HG03521 (cell line): ENCODE data around the gene ZNRF1.

Experiments used
- ATAC-seq: cut with Tn5 transposase; IDR thresholded peaks from one replicate; pipeline ENCODE4 v1.9.1; 2021; ENCODE audit warnings: mild to moderate bottlenecking, moderate library complexity; ENCODE audit not compliant: unreplicated experiment

ZNRF1 gene

DNA sequence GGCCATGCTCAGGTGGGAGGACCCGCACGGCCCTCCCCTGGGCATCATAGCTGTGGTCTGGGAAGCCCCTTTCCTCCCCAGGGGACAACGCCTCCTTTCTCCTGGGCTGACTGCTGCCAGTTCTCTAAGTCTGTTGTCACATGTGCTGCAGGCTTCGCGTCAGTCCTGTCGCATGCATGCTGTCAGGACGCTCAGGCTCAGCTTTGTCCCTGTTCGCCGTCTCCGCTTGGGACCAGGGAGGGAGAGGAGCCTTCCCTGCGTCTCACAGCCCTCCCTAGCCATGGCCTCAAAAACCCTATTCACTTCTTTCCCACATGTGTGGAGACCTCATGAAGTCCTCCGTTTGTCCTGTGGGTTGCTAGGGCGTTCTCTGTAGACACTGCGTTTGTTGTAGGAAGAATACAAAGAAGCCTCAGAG lies 96.4 kb downstream of the ZNRF1 start:
- no peak for ATAC-seq

DNA sequence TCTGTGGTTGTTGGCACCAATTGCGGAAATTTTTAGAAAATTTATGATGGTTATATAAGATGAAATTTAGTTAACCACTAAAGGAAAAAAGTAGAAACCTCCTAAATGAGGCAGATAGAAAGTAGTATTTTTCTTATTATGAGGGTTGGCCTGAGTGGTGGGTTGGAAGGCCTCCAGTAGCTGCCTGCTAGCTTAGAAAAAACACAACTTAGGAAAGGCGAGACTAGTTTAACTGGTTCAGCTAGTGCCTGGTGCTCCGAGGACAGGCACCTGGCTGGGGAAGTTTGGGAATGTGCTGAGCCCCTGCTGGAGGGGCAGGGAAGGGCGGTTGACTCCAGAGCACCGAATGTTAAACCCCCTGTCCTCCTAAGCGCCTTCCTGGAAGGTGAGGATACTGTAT lies 97.8 kb downstream of the ZNRF1 start:
- ATAC-seq, result no peak

DNA sequence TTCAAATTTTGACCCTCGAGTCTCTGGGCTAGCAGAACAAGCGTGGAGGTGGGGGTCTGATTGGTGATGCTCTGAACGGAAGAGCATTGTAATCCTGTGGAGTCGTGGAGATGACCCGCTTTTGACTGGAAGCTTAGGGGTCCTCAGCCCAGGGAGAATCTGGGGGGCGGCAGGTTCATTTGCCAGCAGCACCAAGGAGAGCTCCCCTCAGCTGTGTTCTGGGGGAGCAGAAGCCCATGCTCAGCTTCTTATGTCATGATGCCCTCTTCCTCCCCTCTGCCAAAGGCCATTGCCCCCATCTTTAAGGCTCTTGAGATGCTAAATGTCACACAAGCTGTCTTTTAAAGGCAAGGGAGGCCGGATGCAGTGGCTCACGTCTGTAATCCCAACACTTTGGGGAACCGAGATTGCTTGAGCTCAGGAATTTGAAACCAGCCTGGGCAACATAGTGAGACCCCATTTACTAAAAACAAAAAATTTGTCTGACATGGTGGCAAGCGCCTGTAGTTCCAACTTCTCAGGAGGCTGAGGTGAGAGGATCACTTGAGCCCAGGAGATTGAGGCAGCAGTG lies 98.5 kb downstream of the ZNRF1 start:
- ATAC-seq, result no peak

DNA sequence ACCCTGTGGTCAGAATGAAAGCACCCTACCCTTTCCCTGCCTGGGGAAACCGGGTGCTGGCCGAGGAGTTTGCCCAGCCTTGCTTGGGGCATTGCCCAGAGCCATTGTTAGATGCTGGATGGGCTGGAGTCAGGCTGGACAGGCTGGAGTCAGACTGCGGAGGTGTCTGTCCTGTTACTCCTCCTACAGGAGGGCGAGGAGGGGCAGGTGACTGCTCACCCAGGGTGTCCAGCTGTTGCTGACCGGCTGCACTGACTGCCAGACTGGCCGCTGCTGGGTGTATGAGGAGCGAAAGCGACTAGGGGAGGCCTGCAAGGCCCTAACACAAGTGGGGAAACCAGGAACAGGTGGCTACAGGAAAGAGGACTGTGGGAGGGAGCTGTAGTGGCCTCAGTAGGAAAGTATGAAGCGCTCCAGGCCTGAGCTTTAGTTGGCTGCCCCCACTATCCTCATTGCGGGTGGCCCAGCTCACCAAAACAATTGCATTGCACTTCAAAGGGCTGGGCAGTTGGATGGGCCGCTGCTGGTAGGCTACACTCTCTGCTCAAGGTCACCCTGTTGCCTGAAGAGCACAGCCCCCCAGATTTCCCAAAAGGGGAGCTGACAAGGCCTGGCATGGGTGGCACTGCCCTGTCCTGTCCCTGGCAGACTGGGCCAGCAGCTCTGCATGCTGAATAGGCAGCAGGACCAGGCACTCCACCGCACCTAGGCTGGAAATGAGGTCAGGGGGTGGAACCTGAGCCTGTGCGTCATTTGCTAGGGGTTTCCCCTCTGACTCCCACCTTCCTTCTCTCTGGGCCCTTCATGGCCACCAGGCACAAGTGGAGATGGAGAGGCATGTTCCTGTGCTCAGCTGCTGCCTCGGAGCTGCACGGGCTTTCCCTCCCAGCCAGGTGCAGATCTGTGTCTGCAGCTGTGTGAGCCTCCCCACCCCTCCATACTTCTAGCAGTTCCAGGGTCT lies 99.4 kb downstream of the ZNRF1 start:
- ATAC-seq, result peak; percentile 54

DNA sequence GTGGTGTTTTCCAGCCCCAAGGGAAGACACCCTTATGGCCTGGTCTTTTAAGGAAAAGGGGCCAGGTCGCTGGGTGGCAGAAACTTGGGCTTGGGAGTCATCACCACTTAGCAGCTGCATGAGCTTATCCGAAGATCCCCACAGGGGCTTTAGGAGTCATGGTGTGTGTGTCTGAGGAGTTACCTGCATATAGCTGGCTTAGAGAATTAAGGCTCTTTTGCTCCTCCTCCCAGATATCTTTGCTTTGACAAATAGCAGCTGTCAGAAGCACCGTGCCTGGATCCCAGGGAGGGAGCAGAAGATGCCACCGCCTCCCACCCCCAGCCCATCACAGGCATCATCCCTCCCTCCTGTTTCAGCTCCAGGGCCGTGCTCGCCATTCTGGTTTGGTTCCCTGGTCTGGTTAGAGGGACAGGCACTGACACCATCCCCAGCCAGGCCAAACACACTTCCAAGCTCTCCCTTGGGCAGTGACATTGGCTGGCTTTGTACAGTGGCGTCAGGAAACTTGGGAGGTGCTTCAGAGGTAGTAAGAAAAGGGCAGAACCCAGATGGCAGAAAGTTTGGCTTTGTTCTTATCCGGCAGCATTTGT lies 100.3 kb downstream of the ZNRF1 start:
- no peak for ATAC-seq

DNA sequence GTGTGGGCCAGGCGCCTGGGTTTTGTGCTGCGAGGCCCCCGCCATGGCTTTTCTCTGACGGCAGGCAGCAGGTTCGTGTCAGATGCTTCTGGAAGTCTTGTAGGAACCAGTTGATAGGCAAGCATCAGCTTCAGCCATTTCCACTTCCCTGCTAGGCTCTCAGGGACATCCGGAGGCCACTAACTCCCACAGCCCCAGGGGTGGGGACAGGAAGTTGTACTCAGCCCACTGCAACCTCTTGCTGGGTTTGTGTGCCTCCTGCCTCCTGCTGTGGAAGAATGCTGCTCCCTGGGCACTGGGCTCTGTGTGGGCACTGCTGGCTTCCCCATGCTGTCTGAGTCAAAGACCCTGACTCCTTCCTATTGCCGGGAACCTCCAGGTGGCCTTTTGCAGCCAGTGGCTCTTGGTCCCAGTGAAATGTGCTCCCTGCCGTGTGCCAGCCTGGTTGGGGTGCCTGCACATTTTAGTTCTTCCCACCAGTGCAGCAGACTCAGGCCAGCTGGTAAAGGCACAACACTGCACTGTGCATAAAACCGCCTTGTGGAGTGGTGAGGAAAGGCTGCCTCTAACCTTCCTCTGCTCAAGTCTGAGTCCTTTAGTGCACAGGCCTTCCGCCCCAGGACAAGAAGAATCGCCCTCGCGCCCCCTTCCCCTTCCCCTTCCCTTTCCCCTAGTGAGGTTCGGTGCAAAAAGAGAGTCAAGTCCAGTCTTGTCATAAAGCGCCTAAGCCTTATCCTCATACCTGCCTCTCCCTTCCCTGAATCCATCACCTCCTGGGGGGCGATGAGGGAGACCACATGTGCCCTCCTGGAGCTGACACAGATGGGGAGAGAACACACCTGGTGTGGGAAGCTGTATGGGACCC lies 101.1 kb downstream of the ZNRF1 start:
- ATAC-seq, result no peak

DNA sequence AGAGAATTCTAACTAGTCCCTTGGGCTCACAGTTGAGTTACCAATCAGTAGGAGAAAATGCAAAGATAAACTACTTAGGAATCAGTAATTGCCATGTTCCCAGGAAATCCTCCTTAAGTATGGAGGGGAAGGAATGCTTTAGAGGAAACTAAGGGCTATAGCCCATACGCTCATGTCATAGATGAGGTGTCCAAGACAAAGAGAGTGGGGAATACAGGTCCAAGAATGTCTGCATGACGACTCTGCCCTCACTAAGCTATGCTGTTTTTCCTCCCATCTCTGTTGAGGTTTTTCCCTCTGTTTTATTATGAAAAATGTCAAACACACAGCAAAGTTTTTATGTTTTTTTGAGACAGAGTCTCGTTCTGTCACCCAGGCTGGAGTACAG lies 101.8 kb downstream of the ZNRF1 start:
- ATAC-seq, result no peak

DNA sequence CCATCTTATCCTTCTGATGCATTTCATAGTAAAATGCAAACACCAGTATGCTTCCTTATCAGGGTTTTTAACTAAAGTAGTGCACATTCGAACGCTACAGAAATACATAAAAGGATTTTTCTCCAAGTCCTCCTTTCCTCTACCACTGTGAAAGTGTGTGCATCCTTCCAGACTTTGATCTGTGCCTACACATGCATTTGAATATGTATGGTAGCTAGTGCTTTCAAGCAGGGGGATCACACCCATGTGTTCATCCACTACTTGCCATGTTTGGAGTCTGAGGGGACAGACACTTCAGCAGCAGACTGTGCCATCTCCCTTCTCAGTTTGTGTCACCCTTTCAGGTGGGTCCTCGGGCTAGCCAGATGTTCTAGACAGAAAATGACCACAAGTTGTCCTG lies 102.8 kb downstream of the ZNRF1 start:
- no peak for ATAC-seq

DNA sequence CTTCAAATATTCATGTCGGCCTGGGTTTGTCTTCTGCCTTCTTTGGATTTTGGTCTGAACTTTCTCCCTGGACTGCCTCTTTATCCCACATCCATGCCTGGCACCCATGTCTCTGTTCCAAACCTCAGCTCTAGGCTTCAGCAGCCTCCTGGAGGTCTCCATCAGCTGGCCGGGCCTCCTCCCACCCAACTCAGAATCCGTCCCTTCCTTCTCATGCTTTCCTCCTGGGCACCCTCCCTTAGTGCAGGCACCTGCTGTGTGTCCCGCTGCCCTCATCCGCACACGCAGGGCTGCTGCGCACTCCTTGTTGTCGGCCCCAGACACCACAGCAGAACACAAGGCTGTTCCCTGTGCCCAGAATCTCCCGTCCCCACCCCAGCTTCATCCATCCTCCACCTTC lies 103.8 kb downstream of the ZNRF1 start:
- ATAC-seq, result no peak

DNA sequence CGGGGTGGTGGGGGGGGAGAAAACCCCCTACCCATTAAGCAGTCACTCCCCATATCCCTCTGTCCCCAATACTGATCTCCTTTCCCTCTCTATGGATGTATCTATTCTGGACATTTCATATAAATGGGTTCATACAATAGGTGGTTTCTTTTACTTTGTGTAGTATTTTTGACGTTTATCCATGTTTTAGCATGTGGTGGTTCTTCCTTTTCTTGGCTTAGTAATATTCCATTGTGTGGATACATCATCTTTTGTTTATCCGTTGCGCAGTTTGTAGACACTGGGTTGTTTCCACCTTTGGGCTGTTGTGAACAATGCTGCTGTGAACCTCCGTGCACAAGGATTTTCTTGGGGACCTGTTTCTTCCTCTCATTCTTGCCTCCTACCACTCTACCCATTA lies 105.2 kb downstream of the ZNRF1 start:
- ATAC-seq, result no peak

DNA sequence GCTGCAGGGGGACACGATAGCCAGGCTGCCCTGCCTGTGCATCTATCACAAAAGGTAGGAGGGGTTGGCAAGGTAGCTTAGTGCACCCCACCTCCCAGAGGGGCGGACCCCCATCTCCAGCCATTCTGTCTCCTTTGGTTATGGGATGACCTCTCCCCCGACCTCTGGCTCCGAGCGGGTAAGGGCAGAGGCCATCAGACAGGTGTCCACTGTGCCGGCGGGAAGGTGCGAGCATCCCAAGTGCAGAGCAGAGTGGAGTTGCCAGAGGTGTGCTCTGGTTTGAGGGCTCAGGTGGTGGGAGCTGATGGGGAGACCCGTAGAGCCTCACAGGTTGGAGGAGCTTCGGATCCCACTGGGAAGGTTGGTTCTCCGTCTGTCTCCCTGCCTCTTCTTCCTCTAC lies 106.0 kb downstream of the ZNRF1 start:
- ATAC-seq, result no peak

DNA sequence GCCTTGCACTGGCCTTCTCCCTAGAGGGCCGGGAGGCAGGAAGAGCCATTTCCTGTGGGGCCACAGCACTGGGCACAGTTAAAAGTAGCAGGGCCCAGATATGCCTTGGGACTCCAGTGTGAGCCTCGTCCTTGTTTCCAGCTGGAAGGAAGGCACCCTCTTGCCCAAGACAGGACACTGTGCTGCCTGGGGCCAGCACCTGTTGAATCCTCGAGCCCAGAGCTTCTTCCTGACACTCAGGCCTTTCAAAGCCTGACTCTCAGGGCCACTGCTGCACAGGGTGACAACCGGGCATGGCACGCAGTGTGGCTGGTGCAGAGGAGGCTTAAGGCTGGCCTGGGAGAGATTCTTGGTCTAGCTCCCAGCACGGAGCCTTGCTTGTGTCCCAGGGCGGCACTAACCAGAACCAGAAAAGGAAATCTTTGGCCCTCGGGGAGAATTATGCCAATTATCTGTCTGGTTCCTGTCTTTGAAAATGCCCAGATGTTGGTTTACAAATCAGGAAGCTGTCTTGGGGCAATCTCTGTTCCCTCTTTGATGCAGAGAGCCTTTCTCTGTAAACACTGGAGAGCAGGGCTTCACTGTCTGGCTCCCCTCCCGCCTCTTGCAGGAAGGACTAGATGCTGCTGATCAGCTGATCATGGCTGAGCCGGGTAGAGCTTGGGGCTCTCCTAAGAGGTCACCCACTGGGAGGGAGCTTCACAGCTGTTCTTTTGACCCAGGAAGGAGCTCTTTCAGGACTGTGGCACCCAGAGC lies 106.7 kb downstream of the ZNRF1 start:
- no peak for ATAC-seq

DNA sequence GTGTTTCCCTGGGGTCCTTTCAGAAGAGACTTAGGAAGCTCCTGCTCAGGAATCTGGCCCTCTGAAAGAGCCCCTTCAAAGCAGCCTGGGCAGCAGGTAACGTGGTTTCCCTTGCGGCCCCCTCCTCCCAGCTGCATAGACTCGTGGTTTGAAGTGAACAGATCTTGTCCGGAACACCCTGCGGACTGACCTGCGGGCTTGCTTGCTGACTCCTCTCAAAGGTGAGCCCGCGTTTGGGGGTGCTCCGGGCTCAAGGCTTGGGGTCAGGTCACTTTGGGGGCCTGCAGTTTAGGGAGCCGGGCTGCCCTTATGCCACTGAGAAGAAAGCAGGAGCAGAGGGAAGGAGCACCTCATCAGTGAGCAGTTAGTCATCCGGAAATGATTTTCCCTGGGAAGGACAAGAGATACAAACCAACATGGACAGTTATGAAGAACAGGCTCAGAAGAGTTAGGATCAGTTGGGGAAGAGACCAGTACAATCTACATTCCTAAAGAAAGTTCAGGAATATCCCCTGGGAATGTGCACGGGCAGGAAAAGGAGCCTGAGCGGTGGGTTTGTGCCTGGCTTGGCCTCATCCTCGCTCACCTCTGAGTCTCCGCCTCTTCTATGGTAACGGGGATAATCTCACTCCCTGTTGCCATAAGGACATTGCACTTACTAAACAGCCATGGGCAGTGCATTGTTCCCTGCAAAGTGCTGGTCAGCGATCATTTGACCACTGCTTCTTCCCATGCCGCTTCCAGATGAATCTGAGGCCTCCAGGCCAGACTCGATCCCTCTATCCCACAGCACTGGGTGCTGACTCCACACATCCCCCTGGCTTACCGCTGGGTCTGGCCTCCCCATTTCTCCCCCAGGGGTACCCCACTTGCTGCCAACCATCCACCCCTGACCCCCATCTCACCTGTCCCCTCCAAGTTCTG lies 107.8 kb downstream of the ZNRF1 start:
- no peak for ATAC-seq

DNA sequence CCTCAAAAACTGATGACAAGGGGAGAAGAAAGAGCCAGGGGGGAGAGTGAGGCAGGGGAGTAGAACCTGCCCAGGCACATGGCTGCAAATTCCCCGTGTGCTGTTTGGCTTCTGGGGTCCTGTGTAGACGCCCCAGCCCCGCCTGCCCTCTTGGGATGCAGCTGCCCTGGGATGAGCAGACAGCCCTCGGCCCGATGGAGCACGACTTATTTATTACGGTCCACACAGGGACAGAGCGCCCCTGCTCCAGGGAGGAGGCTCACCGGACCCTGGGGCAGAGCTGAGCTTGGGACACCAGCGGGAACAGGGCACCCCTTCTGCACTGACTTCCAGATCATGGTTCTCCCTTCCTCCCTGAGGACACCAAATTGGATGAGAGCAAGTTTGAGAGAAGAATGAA lies 108.7 kb downstream of the ZNRF1 start:
- no peak for ATAC-seq

DNA sequence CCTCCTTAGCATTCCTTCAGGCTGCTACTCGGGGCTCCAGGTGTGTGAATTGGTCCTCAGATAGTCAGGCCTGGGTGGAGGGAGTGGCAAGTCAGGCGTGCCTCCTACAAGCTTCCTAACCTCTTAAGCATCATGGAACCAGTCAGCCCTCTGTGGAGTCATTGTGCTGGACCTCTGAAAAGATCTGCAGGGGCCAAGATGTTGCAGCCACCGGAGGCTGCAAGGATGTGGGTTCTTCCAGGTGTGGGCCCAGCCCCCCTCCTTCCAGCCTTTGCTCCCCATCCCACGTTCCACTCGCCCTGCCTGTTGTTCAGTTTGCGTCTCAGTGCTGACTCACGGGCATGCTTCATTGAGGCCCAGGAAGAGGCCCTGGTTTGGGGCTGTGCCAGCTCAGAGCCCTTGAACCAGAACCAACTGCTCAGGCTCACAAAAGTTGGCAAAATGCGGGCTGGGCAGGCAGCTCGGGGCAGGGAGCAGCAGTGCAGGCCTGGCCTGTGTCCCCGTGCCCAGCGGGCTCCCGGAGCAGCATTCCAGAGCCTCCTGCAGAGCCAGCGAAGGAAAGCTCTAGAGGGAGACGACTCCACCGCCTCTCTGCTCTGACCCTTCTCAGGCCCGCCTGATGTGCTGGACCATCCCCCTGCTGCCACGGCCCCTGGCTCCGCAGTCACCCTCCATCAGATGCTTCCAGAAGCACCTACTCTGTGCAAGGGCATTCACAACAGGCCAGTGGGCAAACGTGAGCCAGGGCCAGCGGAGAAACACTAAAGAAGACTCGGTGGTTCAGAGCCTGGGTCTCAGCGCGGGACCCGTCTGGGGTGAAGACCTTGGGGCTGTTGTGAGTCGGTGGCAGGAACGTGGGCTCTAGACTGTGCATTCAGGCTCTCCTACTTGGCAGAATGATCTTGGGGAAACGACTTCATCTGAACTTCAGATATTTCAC lies 110.2 kb downstream of the ZNRF1 start:
- ATAC-seq, result no peak

DNA sequence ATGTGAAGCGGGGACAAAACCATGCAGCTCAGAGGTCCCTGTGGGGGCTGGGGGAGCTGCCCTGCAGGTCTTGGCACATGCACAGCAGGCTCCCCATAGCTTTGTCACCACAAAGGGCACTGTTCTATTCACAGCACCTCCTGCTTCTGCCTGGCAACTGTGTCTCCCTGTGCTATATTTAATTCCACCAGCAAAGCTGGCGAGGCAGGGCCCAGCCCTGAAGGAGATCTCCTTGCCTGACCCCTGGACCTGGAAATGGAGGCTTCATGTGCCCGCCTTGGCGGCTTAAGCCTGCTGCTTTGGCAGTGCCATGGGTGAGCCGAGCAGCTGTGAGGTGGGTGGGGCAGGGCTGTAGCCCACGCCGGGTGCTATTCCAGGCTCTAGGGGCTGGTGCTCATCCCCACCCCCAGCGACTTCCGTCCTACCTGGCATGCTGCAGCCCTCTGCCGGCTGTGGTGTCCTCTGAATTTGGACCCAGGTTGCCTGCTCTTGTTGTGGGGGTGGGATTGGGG lies 111.0 kb downstream of the ZNRF1 start:
- no peak for ATAC-seq

DNA sequence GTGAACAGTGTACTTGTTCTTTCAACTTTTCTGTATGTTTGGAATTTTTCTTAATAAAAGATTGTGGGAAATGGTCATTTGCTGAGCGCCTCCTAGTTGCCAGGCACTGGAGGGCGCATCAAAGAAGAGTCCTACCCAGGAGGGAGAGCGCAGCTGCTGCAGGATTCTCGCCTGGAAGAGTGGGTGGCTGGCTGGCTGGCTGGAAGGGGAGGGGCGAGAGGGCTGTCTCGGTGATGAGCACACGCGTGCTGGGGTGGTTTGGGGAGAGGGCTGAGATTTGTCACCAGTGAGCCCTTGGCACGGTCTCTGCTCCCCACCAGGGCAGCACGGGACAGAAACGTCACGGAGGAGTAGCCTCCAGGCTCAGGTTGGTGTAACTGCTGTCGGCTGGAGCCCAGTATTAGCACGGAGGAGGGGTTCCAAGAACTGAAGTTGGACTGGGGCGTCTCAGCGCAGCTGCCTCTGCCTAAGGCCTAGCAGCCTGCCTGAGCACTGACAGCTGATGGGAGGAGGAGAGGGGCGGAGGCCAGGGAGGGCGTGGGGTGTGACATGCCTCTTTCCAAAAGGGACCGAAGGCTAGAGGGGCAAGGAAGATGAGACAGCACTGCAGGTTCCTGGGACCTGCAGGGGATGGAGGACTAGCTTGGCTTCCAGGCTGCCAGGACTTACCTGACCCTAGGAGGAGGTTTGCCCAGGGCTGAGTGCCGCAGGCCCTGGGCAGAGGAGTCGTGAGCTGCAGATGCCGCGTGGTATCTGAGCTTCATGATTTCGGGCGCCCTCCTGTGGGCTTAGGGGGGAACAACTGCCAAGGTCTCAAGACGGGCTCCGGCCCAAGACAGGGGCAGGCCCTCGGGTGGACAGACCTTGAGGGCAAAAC lies 112.1 kb downstream of the ZNRF1 start:
- ATAC-seq, result peak; percentile 72
